ENCODE data around the gene METAP1. TPM values are rescaled to one million over a fixed set of nuclear protein-coding genes. Genes with fewer than 3 reads are reported as not detected.

The METAP1 gene
- total RNA-seq: 46.1 and 64.7 TPM in 2 replicates

DNA sequence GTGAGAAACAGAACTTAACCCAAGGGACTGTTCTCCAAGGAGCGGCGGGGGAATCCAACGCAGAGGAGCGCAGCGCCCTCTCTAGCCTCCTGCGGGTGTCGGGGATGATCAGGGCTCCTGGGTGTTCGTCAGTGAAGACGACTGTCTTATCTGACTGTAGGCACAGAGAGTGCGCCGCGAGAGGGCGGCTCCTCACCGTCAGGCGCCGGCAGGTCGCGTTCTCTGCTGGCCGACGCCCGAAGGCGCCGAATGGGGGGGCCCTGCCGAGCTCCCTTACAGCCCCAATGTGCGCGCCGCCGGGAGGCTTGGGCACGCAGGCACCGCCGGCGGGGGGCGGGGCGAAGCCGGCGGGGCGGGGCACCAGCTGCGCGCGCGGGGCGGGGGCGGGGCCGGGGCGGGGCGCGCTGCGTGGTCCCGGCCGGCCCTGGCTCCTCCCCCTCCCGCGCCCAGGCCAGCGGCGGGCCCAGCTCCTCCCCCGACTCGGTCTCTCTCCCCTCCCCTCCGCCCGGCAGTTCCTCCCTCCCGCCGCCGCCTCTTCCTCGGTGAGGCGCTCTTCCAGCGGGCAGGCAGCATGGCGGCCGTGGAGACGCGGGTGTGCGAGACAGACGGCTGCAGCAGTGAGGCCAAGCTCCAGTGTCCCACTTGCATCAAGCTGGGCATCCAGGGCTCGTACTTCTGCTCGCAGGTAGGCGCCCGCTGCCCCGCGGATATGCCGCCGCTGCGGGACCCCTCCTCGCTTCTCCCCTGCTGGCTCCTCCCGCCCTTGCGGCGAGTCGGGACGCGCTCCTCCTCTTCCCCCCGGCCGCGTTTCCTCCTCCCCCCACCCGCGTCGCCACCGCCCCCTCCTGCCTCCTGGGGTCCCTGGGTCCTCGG, at the start of gene METAP1:
METAP1 (plus strand) TSS at position 539 of the 873 bp plus-strand sequence; CDS start at position 572, 33 bp downstream.

DNA sequence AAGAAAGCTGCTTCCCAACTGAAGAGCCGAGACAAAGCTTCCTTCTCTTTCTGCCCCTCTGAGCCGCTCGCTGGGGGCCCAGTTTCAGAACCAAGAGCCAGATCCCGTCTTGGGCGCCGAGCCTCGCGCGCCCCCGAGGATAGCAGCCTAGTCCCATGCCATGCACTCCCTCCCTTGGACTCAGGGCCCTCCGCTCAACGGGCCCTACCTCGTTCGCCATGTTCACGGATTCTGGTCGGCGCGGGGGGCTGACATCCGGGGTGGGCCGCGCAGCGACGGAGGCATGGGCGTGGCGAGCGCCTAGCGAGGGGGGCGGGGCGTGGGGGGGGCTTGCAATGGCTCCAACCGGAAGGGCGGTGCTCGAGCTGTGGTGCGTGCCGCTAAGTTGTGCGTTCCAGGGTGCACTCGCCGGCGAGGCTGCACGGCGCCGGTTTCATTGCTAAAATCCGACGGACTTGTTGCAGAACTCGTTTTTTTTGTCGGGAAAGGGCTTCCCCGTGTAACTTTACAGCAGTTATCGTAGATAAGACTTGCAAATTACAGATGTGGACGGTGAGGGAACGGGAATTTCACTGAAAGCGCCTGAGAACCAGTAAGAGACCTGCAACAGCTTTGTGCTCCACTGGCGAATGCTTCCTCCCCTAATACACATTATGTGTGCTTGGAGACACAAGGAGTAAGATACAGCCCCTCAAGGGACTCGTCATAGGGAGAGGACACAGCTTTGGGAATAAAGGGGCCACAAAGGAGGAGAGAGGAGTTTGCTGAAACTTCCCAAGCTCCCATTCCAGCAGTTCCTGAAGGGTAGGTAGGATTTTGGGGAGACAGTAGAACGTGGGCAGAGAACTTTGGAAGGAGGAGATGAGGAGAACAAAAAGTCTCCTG, 93.2 kb downstream of the METAP1 start, which contains the start of gene ADH5:
ADH5 (minus strand) TSS at position 308 of the 885 bp plus-strand sequence; CDS start at position 220, 88 bp downstream.

Other genes starting within 250 kb of the METAP1 start
- gene EIF4E, start 66.6 kb upstream of the METAP1 start, total RNA-seq: 236 and 253 TPM in 2 replicates
- gene ADH5, start 93.1 kb downstream of the METAP1 start, total RNA-seq: 110 and 145 TPM in 2 replicates
- gene ADH4, start 148.6 kb downstream of the METAP1 start, total RNA-seq: not detected in 2 replicates
- not detected in 2 replicates for gene ADH6, start 223.5 kb downstream of the METAP1 start, total RNA-seq

All from nasal cavity respiratory epithelium epithelial cell of viscerocranial mucosa (primary cell).